ENCODE data around the gene MOB3B.

MOB3B gene

DNA sequence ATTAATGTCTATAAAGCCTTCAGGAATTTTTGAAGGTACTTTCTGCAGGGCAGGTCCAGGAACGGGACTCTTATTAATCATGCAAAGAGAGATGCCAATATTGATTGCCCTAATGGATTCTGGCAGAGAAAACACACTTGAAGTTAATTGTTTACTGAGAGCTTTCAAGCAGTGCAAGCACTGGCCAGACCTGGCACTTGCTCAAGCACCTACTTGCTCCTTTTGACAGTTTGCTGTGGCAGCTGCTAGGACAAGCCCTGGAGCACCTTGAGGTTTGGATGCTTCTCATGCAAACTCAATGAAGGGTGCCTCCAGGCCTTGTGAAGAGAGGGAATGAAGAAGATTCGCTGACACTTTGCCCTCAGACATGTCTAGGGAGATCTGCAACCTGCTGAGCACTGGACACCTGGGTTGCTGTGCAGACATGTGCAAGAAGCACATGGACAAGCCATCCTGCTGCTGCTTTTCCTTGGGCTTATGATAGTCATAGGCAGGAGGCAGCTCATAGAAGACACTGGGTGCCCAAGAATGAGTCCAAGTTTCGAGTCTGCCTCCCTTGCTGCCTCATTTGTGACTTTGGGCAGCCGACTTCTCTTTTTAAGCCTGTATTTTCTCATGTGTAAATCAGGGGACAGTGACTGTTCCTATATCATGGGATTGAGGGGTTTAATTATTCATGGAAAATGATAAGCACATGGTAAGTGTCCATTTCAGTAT lies 143.8 kb downstream of the MOB3B start:
- DNase-seq, result no peak

DNA sequence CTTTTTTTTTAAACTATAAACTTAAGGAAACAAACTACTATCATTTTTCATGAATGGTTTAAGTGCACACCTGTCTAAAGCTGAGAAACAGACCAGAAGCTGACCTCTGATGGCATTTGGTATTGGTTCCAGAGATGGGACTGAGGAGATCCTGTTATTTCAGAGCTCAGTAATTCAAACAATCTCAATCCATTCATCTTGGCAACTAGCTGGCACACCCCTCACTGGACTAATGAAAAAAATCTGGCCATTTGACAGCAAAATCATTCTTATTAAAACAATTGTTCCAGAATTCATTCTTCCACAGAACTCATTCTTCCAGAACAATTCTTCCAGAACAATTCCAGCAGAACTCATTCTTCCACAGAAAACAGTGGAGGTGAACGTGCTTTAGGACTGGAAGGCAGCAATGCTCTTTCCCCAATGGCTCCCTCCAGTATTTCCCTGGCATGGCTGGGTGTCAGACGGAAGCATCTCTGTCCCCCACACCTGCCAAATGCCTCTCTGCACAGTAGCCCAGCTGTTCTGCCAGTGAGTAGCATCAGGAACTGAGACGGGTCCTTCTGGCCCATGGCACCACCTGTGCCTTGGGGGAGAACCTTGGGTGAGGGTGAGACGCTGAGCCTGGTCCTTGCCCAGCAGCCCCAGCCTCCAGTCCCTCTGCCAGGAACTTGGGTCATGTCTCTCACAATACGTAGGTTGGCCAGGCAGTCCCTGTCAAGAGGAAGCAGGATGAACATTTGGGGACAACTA lies 145.2 kb downstream of the MOB3B start:
- DNase-seq, result no peak

DNA sequence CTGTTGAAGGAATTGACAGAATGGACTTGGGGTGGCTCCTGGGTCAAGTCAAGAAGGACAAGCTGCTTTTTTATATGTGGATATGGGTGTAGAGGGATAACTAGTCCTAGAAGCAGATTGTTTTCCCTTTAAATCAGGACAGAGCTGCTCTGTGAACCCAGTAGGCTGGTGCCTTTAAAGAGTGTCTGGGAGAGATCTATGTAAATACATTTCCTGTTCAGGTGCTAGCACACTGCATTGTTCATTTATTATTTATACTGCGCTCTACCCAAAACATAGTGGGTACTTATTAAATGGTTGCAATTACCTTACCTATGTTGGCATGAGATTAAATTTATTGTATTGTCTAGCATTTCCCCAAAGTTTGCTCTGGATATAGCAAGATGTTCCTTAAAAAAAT lies 146.1 kb downstream of the MOB3B start:
- DNase-seq, result no peak

DNA sequence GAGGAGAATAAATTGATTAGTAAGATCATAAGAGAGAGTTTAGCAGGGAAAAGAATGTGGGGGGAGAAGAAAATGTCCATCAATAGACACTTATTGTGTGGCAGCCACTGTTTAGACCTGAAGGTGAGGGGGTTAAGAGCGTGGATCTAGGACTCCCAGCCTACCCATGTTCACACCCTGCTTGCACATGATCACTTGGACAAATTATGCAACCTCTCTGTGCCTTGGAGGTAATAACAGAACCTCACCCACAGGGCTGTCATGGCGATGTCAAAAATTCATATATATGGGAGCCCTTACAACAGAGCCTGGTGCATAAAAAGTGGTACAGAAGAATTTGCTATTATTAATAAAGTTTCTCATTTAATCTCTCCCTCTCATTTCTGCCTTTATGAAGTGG lies 146.6 kb downstream of the MOB3B start:
- no peak for DNase-seq

DNA sequence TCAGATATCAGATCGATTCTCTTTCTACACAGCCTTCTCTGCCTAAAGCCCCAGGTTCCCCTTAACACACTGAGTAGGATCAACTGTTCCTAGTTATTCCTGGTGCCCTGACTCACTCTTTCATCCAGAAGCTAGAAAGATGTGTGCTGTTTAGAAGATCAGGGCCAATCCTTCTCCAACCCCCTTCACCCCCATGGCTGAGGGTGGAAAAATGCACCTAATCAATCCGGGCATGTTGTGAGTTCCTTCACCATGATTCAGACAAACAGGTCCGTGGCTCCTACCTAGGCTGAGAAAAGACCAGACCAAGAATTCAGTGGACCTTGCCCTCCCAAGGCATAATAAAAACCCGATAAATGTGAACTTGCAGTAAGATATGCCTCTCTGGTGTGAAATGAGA lies 147.3 kb downstream of the MOB3B start:
- no peak for DNase-seq

DNA sequence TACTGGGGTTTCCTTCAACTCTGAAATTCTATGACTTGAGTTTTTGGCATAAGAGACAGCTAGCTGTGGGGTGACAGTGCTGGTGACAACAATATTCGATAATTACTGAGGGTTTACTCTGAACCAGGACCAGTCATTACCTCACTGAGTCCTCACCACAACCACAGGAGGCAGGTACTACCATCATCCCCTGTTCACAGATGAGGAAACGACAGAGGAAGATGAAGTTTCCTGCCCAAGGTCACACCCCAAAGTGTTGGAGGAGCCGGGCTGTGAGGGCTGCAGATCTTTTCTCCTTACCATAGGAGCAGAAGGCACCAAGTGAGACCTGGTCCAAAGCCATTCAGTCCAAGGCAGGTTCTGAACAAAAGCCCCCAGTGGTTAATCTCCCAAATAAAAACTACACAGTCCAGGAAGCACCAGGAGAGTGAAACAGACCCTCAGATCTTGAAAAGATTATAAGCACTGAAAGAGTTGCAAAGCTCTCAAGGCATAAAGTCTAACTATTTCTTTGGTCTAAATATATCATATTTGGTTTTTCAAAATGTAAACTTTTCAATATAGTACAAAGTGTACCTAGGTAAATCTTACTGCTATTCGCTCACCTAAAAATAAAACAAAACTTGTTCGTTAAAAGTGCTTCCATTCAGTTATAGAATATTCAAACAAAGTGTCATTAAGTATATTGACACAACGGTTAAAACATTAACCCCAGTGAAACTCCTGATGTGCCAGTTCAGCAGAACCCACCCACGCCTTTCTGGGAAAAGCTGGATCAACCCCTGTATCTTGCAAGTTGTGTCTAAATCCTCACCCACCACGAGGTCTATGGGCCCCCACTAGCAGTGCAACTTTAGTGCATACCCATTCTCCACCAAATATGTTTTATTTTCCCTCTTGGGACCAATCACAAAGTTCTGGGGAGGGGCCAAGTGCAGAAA lies 150.0 kb downstream of the MOB3B start:
- DNase-seq, result no peak

DNA sequence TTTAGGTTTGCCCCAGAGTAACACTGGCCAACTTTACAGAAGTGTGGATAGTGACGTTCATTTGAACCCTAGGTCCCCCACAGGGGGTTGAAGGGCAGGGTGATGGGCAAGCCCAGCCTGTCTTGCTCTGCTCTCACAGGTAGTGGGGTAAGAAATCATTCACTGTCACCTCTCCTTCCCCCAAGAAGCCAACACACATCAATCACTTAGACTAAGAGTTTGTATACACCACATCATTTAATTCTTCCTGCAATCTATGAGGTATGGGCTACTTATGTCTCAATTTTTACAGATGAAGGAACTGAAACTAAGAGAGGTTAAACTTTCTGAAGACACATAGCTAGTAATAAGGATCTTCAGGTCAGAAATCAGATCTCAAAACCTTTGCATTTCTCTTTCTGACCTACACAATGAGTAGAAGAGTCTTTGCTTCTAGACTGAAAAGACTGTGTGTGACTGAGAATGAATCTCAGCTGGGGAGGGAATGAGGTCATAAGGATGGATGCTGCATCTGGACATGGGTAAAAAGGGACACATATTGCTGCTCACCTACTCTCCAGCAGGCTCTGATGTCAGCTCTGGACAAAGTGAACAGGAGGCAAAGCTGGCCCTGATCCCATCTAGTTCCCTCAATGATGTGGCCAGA lies 151.7 kb downstream of the MOB3B start:
- no peak for DNase-seq

DNA sequence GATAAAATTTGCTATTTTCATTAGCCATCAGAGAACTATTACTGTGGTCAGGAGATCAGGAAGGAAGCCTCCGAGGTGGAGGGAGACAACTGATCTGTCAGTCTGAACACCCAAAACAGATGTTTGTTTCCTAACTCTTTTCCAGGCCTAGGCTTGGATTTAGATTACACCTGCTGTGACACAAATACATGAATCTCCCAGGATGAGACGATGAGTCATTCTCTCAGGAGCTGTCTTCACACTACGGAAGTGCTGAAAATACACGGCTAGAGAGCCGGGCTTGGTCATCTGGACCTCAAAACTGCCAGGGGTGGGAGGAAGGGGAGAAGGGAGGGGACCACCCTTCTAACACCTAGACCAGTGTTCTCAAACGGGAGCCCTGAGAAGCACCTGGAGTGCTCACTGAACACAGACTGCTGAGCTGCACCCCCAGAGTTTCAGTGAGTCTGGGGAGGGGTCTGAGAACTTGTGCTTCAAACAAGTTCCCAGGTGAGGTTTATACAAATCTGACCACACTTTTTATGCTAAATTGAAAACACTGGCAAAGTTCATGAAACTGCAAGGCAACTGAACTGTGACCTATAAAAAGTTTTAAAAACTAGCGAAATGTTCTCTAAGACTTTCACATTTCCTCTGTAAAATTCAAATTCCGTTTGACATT lies 152.3 kb downstream of the MOB3B start:
- DNase-seq, result no peak

DNA sequence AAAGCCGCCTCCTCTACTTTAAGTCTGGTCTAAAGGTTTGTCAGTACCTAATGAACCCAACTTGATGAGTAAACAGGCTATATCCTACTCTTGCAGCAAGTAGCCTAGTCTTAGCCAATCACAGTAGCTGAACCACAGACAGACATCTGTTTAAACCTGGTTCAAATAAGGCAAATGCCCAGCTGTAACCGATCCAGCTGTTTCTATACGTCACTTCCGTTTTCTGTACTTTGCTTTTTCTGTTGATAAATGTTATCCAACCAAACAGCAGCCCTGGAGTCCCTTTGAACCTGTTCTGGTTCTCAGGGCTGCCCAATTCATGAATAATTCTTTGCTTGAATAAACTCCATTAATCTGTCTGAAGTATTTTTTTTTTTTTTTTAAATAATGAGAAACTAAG lies 155.8 kb downstream of the MOB3B start:
- DNase-seq, result no peak

DNA sequence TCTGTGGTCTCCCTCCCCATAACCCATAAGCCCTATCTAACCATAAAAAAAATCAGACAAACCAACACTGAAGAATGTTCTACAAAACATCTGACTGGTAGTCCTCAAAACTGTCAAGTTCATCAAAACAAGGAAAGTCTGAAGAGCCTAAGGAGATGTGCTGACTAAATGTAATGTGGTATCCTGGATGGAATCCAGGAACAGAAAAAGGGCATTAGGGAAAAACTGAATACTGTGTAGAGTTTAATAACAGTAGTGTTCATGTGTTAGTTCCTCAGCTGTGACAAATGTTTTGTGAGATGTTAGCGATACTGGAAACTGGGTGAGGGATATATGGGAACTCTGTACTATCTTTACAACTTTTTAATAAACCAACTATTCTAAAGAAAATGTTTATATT lies 157.0 kb downstream of the MOB3B start:
- no peak for DNase-seq

DNA sequence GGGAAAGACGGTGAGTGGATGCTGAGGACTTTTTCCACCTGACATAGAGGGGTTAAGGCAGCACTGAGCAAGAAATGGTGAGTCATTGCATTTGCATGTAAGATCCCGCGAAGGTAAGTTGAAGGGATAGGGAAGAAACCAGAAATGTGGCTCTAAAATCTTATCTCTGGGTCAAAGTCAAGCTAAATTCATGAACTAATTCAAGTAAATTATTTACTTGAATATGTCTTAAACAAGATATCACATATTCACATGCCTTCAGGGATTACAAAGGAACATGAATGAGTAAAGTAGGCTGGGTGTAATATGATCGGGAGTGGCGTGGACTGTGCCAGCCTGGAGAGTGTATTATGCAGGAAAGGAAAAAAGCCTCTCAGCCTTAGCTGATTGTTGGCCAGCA lies 158.2 kb downstream of the MOB3B start:
- DNase-seq, result no peak

DNA sequence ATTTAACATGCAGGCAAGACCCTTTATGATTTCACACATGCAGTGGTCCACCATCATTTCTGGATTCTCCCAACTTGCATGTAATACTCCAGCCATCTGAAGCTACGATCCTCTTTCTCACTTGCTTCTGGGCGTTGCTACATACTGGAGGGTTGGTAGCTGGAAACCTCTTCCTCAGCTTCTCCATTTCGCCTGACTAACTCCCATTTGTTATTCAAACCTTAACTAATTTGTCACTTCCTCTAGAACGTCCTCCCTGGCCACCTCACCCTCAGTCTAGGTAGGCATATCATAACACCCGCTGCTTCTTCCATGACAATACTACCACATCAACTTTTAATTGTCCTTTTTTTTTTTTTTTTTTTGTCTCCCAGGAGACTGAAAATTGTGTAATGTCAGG lies 160.0 kb downstream of the MOB3B start:
- DNase-seq, result no peak

DNA sequence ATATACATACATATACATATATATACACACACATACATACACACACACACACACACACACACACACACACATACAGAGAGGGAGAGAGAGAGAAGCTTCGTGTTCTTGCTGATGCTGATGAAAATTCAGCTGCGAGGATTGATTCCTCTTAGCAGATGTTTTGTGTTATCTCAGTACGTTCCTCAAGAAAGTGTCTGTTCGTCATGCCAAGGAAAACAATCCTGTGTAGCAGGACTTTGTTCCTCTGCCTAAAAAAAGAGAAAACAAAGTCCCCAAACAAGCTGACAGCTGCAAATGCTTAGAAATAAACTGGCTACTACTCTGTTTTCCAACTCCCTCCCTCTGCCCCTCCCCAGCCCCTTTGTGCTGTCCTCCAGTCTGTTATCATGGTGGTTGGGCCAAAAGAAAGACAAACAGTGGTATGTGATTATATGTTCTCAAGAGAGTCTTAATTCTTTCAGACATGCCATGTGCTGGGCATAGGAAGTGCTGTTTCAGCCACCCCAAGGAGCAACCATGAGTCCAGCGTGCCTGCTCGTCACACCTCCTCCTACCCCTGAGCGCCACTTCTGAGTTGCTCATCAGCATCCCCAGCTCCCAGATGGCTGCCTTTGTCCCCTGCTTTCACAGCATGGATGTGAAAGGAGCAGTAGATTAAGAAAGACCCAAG lies 161.2 kb downstream of the MOB3B start:
- DNase-seq, result no peak

DNA sequence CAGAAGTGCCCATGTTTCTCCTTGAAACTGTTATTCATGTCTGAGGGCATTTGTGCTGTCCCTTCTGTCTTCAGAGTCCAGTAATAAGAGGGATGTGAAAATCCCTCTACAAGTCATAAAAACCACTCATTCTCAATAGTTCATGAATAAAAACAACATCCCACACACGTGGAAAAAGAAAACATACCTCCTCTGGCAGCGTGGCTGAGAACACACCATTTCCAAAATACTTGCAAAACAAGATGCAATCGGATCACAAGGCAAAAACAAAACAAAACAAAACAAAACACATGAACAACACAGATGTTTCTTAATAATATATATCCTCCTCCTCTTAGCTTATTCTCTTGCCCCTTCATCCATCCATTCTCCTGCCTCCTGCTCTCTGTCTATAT lies 161.7 kb downstream of the MOB3B start:
- DNase-seq, result no peak

DNA sequence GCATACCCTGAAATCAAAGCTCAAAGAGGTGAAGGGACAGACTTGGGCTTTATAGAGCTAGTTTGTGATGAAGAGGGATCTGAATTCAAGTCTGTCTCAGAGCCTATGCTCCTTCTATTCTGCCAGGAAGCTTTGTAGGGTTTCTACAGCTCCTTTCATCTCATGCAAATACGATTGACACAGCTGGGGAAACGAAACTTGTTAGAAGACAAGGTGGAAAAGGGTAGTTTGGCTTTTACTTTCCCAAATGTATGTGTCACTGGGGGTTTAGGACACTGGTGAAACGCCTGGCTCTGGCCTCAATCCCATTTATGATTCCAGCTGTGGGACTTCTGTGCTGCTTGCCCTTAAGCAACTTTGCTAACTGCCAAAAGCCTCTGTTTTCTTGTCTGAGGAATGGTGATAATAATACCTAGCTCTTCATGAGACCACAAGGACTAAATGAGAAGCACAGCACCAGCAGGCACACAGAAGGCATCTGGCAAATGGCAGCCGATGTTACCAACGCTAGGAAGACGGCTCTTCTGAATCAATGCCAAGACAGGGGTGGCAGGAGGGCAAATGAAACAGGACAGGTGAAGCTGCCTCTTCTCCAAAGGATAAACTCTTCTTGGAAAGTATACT lies 162.3 kb downstream of the MOB3B start:
- no peak for DNase-seq

DNA sequence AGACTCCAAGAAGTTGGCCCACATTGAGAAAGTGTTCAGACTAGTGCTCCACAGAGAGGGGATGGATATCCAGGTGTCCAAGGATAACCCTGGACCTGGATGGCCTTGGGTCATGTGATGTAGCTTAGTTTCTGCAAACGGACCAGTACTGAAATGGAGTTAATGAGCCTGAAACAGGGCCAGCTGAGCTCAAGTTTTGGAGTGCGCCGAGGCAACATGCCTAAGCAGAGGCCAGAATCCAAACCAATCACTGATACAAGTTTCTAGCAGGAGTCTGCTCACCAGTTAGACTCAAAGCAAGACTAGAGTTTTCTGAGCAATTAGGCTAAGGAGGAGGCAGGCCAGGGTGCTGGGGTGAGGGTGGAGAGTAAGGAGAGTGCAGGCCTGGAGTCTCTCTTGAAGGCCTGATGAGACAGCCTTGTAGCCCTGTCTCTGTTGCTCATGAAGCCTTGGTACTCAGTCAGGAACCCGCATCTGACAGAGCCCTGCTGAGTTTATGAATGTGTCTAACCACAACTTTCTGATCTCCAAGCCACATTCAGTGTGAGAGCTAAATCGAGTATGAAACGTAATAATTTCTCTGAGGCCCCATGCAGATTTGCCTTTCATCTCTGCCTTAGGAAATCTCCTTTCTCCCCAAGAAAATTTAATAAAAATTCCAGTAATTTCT lies 163.8 kb downstream of the MOB3B start:
- DNase-seq, result peak; percentile 64

DNA sequence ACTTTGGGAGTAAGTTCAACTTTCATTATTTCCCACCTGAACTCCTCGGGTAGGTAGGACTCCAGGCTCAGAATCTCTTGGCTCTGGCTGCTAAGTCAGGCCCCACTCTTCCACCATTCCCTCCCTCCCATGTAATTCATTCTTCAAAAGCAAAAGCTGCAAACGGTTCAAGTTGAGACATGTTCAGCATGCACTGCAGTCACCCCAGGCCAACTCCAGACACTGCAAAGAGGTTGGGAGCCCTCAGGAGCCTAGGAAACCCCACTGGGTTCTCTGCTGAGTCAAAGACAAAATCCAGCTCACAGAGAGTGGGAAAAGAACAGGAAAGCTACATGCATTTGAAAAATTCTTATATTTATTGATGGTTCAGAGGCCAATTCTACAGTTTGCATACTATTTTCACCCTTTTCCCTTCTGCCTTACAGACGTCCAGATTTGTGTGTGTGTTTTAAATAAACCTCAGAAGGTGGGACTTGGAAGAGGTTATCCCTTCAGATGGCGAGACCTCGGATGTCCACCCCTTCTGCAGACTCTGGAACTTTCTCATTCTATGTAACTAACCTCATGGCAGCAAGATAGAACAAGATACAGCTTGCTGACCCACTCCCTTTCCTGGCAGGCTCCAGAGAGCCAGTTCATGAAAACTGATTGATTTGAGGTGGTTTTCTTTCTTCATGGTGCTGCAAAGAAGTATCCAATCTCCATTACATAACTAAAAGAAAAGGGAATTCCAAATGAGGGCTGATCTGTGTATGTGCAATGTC lies 167.0 kb downstream of the MOB3B start:
- no peak for DNase-seq

DNA sequence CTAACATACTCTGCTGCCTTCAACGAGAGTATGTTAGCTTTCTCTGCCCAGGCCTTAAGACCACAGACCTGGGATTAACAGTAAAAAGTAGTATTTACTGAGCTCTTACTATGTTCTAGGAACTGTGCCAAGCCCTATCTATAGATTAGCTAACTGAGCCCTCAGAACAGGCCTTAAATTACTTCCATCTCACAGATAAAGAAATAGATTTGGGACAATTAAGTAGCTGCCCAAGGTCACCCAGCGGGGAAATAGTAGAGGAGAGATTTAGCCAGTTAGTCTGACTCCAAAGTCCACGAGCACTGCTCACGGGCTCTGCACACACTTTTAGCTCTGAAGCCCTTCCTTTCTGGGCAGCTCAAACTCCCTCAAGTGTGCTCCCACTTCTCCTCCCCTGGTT lies 168.1 kb downstream of the MOB3B start:
- no peak for DNase-seq

DNA sequence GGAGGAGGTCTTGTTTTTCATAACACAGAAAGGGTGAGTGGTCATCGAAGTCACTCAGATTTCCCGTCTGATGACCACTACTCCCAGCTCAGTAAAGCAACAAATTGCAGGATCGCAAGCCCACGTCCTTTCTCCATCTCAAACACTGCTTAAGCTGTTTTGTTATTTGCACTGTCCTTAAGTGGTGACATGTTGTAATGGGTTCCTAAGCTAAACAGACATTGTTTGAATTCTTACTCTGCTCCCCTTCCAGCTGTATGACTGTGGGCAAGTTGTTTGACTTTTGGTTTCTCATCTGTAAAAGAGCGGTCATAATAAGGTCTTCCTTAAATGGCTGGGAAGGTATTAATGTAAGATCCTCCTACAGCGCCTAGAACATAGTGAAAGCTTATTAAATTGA lies 169.9 kb downstream of the MOB3B start:
- no peak for DNase-seq

DNA sequence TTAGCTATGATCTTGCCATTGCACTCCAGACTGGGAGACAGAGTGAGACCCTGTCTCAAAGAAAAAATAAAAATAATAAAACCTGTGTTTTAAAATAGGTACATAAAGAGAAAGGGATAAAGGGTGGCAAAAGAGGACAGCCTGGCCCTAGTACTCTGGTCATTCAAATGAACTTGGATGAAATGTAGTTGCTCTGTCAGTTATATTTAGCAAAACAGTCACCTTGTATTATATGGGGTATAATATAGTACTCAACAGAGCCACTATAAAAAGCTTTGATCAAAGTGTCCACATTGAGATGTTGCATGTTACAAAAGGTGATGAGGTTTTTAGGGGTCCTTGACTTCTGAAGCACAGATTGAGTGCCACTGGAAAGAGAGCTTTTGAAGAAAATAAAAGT lies 171.6 kb downstream of the MOB3B start:
- no peak for DNase-seq
